H1 (cell line): ENCODE results near the gene ADGRL2. TPM values are rescaled to one million over a fixed set of nuclear protein-coding genes. Genes with fewer than 3 reads are reported as not detected.

Experiments used
- CREB1 ChIP-seq: IDR thresholded peaks from 2 replicates; pipeline ENCODE4 v1.6.1; 2012; ENCODE audit warnings: inconsistent platforms
- SAP30 ChIP-seq: fragments of 300-600 bp; sonication (generic); IDR thresholded peaks from 2 replicates; pipeline ENCODE4 v1.7.1; 2012; ENCODE audit warnings: low read length, moderate library complexity, mild to moderate bottlenecking, inconsistent platforms; ENCODE audit not compliant: insufficient read depth, insufficient replicate concordance
- SRF ChIP-seq: IDR thresholded peaks from 2 replicates; pipeline ENCODE4 v1.6.1; 2011; ENCODE audit warnings: mild to moderate bottlenecking, low read depth, low read length, moderate library complexity
- polyA plus RNA-seq, 7 experiments: library from polyadenylated mRNA; depleted of rRNA in 3 of 7; stranded (reverse) in 5 of 7; unstranded in 2 of 7; fragments of >200 nt in 5 of 7; fragments of 200-250 nt in 2 of 7; gene quantifications; 1 replicate in 5 of 7; 2 replicates in 1 of 7; 4 replicates in 1 of 7; pipeline versions ENCODE4 v1.2.1 to v1.2.3, GENCODE V29; 2011 to 2013; ENCODE audit warnings: missing spikeins in 2 of 7, mixed read lengths in 2 of 7
- total RNA-seq: library from RNA; stranded (reverse); fragmentation: NEBNext Ultra II Directional; extraction: Animal tissue kit (Norgen Biotek cat#: 25700); gene quantifications from 2 replicates; pipeline ENCODE4 v1.2.1, GENCODE V29; 2021
- TF ChIP-seq, protein P1 (sequence below): fragments of 300-600 bp; sonication (generic); IDR thresholded peaks from 2 replicates; pipeline ENCODE4 v1.7.1; 2012; ENCODE audit warnings: low read length, moderate library complexity, mild to moderate bottlenecking, inconsistent platforms; ENCODE audit not compliant: insufficient replicate concordance
- TF ChIP-seq, protein P2 (sequence below): IDR thresholded peaks from 2 replicates; pipeline ENCODE4 v1.6.1; 2011; ENCODE audit warnings: low read depth, mild to moderate bottlenecking, low read length; ENCODE audit not compliant: insufficient read depth

Gene ADGRL2
- total and polyA plus RNA-seq, 2 of the 8 experiments (the other 6 are each of a cell fraction or from before 2014, with no cell fraction given), result 113 to 124 TPM

DNA sequence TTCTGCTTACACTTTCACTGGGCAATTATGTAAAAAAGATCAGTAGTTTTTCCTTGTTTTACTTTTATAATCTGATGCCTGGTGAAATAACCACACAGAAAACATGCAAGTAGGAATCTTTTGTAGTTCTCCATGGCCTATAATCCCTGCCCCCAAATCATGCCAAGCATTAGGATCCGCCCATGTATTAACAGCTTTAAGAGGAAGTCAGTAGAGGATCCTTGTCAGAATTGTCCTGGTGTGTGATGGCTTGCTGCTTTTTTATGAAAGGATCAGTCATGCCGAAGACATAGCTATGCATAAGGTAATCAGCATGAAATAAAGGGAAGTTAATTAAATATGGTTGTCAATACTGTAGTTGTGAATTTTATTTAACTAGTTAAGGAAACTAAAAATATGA lies 20.0 kb downstream of the ADGRL2 start (continued):
- TF ChIP-seq, protein P1, sequence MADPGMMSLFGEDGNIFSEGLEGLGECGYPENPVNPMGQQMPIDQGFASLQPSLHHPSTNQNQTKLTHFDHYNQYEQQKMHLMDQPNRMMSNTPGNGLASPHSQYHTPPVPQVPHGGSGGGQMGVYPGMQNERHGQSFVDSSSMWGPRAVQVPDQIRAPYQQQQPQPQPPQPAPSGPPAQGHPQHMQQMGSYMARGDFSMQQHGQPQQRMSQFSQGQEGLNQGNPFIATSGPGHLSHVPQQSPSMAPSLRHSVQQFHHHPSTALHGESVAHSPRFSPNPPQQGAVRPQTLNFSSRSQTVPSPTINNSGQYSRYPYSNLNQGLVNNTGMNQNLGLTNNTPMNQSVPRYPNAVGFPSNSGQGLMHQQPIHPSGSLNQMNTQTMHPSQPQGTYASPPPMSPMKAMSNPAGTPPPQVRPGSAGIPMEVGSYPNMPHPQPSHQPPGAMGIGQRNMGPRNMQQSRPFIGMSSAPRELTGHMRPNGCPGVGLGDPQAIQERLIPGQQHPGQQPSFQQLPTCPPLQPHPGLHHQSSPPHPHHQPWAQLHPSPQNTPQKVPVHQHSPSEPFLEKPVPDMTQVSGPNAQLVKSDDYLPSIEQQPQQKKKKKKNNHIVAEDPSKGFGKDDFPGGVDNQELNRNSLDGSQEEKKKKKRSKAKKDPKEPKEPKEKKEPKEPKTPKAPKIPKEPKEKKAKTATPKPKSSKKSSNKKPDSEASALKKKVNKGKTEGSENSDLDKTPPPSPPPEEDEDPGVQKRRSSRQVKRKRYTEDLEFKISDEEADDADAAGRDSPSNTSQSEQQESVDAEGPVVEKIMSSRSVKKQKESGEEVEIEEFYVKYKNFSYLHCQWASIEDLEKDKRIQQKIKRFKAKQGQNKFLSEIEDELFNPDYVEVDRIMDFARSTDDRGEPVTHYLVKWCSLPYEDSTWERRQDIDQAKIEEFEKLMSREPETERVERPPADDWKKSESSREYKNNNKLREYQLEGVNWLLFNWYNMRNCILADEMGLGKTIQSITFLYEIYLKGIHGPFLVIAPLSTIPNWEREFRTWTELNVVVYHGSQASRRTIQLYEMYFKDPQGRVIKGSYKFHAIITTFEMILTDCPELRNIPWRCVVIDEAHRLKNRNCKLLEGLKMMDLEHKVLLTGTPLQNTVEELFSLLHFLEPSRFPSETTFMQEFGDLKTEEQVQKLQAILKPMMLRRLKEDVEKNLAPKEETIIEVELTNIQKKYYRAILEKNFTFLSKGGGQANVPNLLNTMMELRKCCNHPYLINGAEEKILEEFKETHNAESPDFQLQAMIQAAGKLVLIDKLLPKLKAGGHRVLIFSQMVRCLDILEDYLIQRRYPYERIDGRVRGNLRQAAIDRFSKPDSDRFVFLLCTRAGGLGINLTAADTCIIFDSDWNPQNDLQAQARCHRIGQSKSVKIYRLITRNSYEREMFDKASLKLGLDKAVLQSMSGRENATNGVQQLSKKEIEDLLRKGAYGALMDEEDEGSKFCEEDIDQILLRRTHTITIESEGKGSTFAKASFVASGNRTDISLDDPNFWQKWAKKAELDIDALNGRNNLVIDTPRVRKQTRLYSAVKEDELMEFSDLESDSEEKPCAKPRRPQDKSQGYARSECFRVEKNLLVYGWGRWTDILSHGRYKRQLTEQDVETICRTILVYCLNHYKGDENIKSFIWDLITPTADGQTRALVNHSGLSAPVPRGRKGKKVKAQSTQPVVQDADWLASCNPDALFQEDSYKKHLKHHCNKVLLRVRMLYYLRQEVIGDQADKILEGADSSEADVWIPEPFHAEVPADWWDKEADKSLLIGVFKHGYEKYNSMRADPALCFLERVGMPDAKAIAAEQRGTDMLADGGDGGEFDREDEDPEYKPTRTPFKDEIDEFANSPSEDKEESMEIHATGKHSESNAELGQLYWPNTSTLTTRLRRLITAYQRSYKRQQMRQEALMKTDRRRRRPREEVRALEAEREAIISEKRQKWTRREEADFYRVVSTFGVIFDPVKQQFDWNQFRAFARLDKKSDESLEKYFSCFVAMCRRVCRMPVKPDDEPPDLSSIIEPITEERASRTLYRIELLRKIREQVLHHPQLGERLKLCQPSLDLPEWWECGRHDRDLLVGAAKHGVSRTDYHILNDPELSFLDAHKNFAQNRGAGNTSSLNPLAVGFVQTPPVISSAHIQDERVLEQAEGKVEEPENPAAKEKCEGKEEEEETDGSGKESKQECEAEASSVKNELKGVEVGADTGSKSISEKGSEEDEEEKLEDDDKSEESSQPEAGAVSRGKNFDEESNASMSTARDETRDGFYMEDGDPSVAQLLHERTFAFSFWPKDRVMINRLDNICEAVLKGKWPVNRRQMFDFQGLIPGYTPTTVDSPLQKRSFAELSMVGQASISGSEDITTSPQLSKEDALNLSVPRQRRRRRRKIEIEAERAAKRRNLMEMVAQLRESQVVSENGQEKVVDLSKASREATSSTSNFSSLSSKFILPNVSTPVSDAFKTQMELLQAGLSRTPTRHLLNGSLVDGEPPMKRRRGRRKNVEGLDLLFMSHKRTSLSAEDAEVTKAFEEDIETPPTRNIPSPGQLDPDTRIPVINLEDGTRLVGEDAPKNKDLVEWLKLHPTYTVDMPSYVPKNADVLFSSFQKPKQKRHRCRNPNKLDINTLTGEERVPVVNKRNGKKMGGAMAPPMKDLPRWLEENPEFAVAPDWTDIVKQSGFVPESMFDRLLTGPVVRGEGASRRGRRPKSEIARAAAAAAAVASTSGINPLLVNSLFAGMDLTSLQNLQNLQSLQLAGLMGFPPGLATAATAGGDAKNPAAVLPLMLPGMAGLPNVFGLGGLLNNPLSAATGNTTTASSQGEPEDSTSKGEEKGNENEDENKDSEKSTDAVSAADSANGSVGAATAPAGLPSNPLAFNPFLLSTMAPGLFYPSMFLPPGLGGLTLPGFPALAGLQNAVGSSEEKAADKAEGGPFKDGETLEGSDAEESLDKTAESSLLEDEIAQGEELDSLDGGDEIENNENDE, result no peak
- TF ChIP-seq, protein P2, sequence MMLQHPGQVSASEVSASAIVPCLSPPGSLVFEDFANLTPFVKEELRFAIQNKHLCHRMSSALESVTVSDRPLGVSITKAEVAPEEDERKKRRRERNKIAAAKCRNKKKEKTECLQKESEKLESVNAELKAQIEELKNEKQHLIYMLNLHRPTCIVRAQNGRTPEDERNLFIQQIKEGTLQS, result no peak
- TF ChIP-seq CREB1, result no peak
- TF ChIP-seq SAP30, result no peak
- TF ChIP-seq SRF, result no peak
